Keratinocyte (primary cell): ENCODE data around the gene NCKAP5. TPM values are rescaled to one million over a fixed set of nuclear protein-coding genes. Genes with fewer than 3 reads are reported as not detected.

Experiments used
- DNase-seq: peaks from one replicate; pipeline ENCODE4 v3.0.0-alpha.2; 2011; ENCODE audit warnings: low read depth, missing footprints, low spot score
- FAIRE-seq: peaks from 2 replicates; lab custom pipeline; 2011; peaks lifted over from hg19 to GRCh38; lab: Jason Lieb, UNC
- H2AFZ ChIP-seq: 2 replicates; pipeline ENCODE4 v1.6.0; 2012; ENCODE audit warnings: low read length, control low read depth, inconsistent platforms; ENCODE audit not compliant: control insufficient read depth
- H3K27ac ChIP-seq: 2 replicates; pipeline ENCODE4 v1.5.1; 2011; ENCODE audit warnings: low read length; ENCODE audit not compliant: control insufficient read depth, insufficient read depth
- H3K27me3 ChIP-seq: 3 replicates; pipeline ENCODE4 v1.6.0; 2011; ENCODE audit warnings: low read length; ENCODE audit not compliant: control insufficient read depth, insufficient read depth; ENCODE audit errors: extremely low read depth
- H3K36me3 ChIP-seq, 2 experiments: 2 replicates in 1 of 2; 3 replicates in 1 of 2; pipeline ENCODE4 v1.5.1; 2011; ENCODE audit warnings: low read length in 2 of 2, mild to moderate bottlenecking in 1 of 2; ENCODE audit not compliant: control insufficient read depth in 2 of 2, insufficient read depth in 2 of 2; ENCODE audit errors: extremely low read depth in 1 of 2
- H3K4me1 ChIP-seq: 3 replicates; pipeline ENCODE4 v1.5.1; 2011; ENCODE audit warnings: low read length; ENCODE audit not compliant: control insufficient read depth, insufficient read depth; ENCODE audit errors: extremely low read depth
- H3K4me2 ChIP-seq: 3 replicates; pipeline ENCODE4 v1.6.0; 2011; ENCODE audit warnings: low read depth, low read length; ENCODE audit not compliant: control insufficient read depth, insufficient read depth; ENCODE audit errors: extremely low read depth
- H3K4me3 ChIP-seq, 3 experiments: fragments of 200-600 bp in 1 of 3; sonication (generic) in 1 of 3; 2 replicates in 2 of 3; 3 replicates in 1 of 3; pipeline ENCODE4 v1.5.1; 2011 to 2016; ENCODE audit warnings: low read length in 3 of 3, mild to moderate bottlenecking in 3 of 3, control low read depth in 2 of 3, inconsistent platforms in 1 of 3, low read depth in 1 of 3, mixed read lengths in 1 of 3, mixed run types in 1 of 3, moderate library complexity in 1 of 3; ENCODE audit not compliant: control insufficient read depth in 2 of 3, insufficient read depth in 2 of 3; ENCODE audit errors: extremely low read depth in 1 of 3
- H3K79me2 ChIP-seq: 2 replicates; pipeline ENCODE4 v1.6.0; 2012; ENCODE audit warnings: low read length; ENCODE audit not compliant: control insufficient read depth, insufficient read depth
- H3K9ac ChIP-seq: 3 replicates; pipeline ENCODE4 v1.6.0; 2011; ENCODE audit warnings: low read length; ENCODE audit not compliant: control insufficient read depth, insufficient read depth; ENCODE audit errors: extremely low read depth
- H3K9me1 ChIP-seq: 3 replicates; pipeline ENCODE4 v1.6.0; 2011; ENCODE audit warnings: low read length; ENCODE audit not compliant: control insufficient read depth, insufficient read depth; ENCODE audit errors: extremely low read depth
- H3K9me3 ChIP-seq: 2 replicates; pipeline ENCODE4 v1.5.1; 2012; ENCODE audit warnings: low read depth, low read length; ENCODE audit not compliant: control insufficient read depth
- H4K20me1 ChIP-seq: 3 replicates; pipeline ENCODE4 v1.6.0; 2011; ENCODE audit warnings: low read length; ENCODE audit not compliant: control insufficient read depth, insufficient read depth; ENCODE audit errors: extremely low read depth
- EZH2 ChIP-seq: IDR thresholded peaks from one replicate; pipeline ENCODE4 v1.6.1; 2012; ENCODE audit warnings: inconsistent platforms, mild to moderate bottlenecking, low read length, moderate library complexity
- dilution Hi-C: fragments of 300-500 bp; cut with MboI; formaldehyde crosslinking; loops from one replicate; pipeline ENCODE4 v1.7.0; 2020; ENCODE audit warnings: low sequenced_read_pairs; ENCODE audit not compliant: extremely low pct_ligation_motif_present
- polyA plus RNA-seq, 5 experiments: library from polyadenylated mRNA; depleted of rRNA in 3 of 5; stranded (reverse) in 3 of 5; stranded (forward) in 1 of 5; unstranded in 1 of 5; fragments of >200 nt; gene quantifications; 1 replicate in 1 of 5; 2 replicates in 3 of 5; 3 replicates in 1 of 5; pipeline versions ENCODE4 v1.2.1 to v1.2.3, GENCODE V29; 2011 to 2012; ENCODE audit warnings: missing spikeins in 2 of 5, low read depth in 1 of 5, low replicate concordance in 1 of 5
- TF ChIP-seq, protein P1 (sequence below), 3 experiments: IDR thresholded peaks in 1 of 3; conservative IDR thresholded peaks in 1 of 3; optimal IDR thresholded peaks in 1 of 3; 2 replicates in 2 of 3; 3 replicates in 1 of 3; pipeline versions ENCODE3 to v1.5.1; 2011; ENCODE audit warnings: low read length in 3 of 3, mild to moderate bottlenecking in 3 of 3, moderate library complexity in 2 of 3, control low read depth in 1 of 3, inconsistent platforms in 1 of 3; ENCODE audit not compliant: insufficient read depth in 2 of 3; ENCODE audit errors: extremely low read depth in 1 of 3

Gene NCKAP5
- polyA plus RNA-seq, 1 donor (not counting 4 experiments of a cell fraction or from before 2014, with no cell fraction given) = 3.6 TPM

DNA sequence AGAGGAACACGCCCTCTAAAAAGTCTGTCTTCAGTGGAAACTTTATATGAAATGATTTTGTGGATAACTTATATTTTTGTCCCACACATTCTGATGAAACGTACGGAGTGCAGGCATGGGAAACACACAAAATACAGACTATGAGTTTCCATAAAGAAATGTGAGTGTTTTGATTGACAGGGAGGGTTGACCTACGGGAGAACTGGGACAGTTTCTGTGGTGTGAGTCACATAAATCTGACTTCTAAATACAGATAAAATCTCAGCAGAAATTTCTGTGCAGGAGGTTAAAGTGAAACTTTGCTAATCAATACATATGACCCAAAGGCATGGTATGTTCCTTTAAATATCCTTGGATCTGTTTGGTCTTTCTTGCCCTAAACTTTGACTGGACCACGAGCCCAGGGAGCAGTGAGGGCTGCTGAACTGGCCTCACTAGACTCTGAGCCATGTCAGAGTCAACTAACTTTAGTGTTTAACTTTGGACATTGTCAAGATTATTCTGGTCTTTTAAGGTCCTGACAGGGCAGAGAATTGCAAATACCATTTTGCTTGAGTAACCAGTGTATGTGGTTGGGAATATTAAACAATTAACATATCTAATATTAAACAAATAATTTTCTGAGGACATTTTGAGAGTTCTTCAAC is 691.4 kb downstream of the NCKAP5 start:
- no peaks in the 10 kb centered on the region for H3K79me2 ChIP-seq
- H3K4me3 ChIP-seq = no peak overlapping the region
- dilution Hi-C loops = no loop called here
- FAIRE-seq (no peak), DNase-seq (no peak)
- no peaks in the 10 kb centered on the region for H3K9me1 ChIP-seq
- H3K9ac ChIP-seq = no peak overlapping the region
- H3K27me3 ChIP-seq = no peaks in the 10 kb centered on the region
- no peaks in the 10 kb centered on the region for H3K4me1 ChIP-seq
- H3K27ac ChIP-seq = no peak overlapping the region
- TF ChIP-seq, protein P1, sequence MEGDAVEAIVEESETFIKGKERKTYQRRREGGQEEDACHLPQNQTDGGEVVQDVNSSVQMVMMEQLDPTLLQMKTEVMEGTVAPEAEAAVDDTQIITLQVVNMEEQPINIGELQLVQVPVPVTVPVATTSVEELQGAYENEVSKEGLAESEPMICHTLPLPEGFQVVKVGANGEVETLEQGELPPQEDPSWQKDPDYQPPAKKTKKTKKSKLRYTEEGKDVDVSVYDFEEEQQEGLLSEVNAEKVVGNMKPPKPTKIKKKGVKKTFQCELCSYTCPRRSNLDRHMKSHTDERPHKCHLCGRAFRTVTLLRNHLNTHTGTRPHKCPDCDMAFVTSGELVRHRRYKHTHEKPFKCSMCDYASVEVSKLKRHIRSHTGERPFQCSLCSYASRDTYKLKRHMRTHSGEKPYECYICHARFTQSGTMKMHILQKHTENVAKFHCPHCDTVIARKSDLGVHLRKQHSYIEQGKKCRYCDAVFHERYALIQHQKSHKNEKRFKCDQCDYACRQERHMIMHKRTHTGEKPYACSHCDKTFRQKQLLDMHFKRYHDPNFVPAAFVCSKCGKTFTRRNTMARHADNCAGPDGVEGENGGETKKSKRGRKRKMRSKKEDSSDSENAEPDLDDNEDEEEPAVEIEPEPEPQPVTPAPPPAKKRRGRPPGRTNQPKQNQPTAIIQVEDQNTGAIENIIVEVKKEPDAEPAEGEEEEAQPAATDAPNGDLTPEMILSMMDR (optimal IDR thresholded peaks at IDR 0.05 in 1 of 3, IDR thresholded peaks at IDR 0.05 in 1 of 3, conservative IDR thresholded peaks at IDR 0.05 in 1 of 3; ENCODE audit: extremely low read depth in 1 of 3, insufficient read depth in 2 of 3, low read length in 3 of 3) = no peak
- TF ChIP-seq EZH2 = no peak
- no peak overlapping the region for H3K4me2 ChIP-seq
- H3K36me3 ChIP-seq = no peaks in the 10 kb centered on the region
- no peaks in the 10 kb centered on the region for H3K9me3 ChIP-seq
- H4K20me1 ChIP-seq = no peaks in the 10 kb centered on the region
- no peak overlapping the region for H2AFZ ChIP-seq

DNA sequence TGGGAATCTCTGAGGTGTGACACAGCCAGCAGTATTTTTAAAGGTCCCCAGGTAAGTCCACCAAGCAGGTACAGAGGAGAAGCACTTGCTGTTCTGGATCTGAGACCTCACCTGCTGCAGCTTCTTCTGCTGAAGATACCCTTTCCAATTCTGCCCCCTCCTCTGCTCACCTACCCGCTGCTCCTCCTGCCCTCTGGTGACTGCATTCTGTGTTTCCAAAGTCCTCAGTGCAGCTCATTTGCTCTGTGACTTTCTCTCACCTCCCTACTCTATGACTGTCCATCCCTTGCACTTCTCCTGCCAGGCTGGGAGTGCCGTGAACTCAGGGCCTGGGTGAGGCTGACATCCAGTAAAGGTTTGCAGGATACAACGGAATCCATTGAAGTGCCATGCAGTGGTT is 693.1 kb downstream of the NCKAP5 start:
- Histone ChIP-seq H3K4me2 (no peak overlapping the region), H3K79me2 (no peaks in the 10 kb centered on the region), H3K9me3 (no peaks in the 10 kb centered on the region), H3K4me1 (no peaks in the 10 kb centered on the region), H3K27me3 (no peaks in the 10 kb centered on the region), H2AFZ (no peak overlapping the region), H3K9ac (no peak overlapping the region), H3K27ac (no peak overlapping the region), H4K20me1 (no peaks in the 10 kb centered on the region), H3K4me3 (no peak overlapping the region), H3K9me1 (no peaks in the 10 kb centered on the region), H3K36me3 (no peaks in the 10 kb centered on the region)
- no peak for DNase-seq
- TF ChIP-seq, protein P1 (optimal IDR thresholded peaks at IDR 0.05 in 1 of 3, IDR thresholded peaks at IDR 0.05 in 1 of 3, conservative IDR thresholded peaks at IDR 0.05 in 1 of 3; ENCODE audit: extremely low read depth in 1 of 3, insufficient read depth in 2 of 3, low read length in 3 of 3) = no peak
- TF ChIP-seq EZH2 = no peak
- dilution Hi-C loops = no loop called here
- no peak for FAIRE-seq
